Activated CD8-positive, alpha-beta memory T cell treated with anti-CD3 and anti-CD28 coated beads, Interleukin-2, amount 50 U/mL, for 24 hours (primary cell): ENCODE measurements around the gene SYNE2.
"Not testable (repeated sequence)": the region's sequence is repeated elsewhere in the genome, so short reads cannot be mapped to it uniquely, and the experiment has no call there.

Source experiments
- DNase-seq: peaks from one replicate; pipeline ENCODE4 v3.0.0-alpha.2; 2020; ENCODE audit errors: extremely low read depth

The SYNE2 gene

DNA sequence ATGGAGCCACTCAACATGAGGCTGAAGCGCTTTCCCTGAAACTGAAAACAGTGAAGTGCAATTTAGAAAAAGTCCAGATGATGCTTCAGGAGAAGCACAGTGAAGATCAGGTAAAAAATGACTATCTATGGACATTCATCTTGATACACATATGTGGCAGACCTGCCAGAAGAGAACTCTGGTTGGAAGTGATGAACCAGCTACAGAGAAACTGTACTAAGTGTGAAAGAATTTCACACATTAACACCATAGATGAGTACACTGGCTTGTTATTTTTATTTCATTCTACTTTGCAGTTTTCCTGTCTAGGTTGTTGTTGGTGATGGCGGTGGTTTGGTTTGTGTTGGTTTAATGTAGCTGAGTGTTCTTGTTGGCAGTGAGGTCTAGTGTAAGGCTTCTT is 266.7 kb downstream of the SYNE2 start:
- DNase-seq: no peak

DNA sequence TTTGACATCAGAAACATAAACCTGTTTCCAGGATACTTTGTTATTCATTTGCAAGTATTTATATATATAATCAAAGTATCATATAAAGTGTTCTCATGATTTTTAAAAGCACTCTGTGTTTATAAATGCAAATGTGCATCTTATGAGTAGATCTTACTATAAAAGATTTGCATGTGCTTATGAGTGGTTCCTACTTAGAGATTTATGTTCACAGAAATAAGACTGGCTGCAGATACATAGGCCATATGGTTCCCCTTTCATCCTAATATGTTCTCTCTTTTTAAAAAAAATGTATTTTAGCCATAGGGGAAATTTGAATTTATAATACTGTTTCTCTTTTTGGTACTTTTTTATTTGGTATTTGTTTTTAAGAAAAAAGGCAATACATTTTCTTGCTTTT is 267.2 kb downstream of the SYNE2 start:
- DNase-seq: no peak

DNA sequence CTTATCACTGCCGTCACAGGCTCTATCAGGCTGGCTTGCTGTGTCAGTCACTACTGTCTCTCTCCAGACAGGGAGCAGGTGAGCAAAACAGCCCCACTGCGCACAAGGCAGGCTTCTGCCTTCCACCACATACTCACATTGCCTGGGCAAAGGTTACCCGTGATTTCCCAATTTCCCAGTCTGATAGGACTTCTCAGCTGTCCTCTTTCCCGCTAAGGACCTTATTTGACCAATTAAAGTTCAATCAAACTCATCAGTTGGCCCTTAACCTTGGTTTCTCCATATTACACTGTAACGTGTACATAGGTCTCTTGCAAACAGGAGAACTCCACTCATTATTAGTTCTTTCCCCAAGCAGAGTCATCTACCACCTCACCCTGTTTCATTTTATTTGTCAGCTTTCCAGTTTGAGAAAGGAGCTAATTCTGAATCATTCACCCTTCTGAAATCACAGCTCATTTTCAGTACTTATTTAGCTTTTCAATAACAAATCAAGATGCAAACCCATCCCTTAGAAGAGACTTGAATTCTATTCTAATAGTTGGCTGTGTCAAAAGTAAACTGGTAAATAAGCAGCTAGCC is 270.5 kb downstream of the SYNE2 start:
- DNase-seq: no peak

DNA sequence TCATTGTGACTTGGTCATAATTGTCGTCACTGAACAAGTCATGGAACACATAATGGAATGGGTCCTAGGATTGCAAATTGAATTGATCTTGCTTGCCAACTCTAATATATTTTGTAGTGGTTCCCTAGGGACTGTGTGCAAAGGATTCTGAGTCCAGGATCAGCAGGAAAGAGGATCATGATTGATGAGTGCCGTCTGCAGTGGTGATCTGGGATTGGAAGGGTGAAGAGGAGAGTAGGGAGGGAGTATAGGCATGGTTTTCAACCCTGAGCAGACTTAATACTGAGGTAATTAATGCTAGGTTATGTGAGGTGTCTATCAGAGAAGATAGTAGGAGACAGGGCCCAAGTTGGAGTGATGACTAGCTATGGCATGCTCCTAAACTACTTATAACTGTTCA is 272.5 kb downstream of the SYNE2 start:
- DNase-seq: no peak

GRCh38 chr14:64126548-64126947 is 273.7 kb downstream of the SYNE2 start:
- no peak for DNase-seq

DNA sequence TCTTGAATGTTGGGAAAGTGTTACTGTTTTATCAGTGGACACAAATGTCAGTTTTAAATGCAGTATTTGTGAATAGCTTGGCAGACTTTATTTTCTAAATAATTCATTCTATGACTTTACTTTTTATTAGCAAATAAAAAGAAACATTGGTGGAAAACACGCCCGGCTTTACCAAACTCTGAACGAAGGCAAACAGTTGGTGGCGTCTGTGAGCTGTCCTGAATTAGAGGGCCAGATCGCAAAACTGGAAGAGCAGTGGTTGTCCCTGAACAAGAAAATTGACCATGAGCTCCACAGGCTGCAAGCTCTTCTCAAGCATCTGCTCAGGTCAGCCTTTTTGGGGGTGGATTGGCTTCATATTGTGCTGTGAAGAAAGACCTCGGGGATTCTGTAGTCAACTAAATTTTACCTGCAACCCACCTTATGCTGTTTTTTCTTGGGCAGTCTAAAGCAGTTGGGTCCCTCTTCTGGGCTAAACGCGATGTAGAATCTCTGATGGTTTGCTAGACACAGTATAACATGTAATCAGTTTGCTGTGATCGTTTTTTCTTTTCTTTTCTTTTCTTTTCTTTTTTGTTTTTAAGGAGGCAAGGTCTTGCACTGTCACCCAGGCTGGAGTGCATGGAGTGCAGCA is 285.0 kb downstream of the SYNE2 start:
- no peak for DNase-seq

DNA sequence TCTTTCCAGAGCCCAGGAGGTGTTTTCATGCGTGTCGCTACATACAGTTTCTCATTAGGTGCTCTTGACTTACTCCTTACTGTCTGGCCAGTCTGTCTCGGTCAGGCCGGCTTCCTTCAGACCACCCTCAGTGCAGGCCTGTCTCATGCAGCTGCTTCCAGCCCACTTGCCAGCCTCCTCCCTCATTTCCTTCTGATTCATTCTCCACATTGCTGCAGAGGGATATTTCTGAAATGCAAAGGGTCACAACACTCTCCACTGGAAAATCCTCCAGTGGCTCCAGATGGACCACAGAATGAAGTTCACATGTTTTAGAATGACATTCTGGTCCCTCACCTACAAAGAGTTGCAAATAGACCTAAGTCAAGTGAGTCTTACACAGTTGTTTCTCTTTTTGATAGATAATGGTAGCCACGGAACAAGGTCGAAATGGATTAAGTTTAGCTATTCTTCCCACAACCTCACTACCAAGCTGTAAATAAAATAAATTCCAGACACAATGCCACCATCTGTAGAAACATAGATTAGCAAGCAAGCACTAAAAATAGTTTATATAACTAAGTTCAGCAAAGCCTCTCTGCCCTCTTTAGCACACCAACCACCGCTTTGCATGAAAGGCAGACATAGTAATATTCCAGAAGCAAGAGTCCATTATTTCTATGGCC is 294.5 kb downstream of the SYNE2 start:
- DNase-seq: no peak

GRCh38 chr14:64149921-64150320 is 297.1 kb downstream of the SYNE2 start:
- DNase-seq: no peak

- DNase-seq: no peak
Measured at GRCh38 chr14:64158608-64159007, 305.8 kb downstream of the SYNE2 start.

GRCh38 chr14:64159588-64159987 is 306.8 kb downstream of the SYNE2 start:
- no peak for DNase-seq

- no peak for DNase-seq
Measured at GRCh38 chr14:64170181-64170580, 317.4 kb downstream of the SYNE2 start.

- no peak for DNase-seq
Measured at GRCh38 chr14:64174922-64175782, 322.3 kb downstream of the SYNE2 start.

DNA sequence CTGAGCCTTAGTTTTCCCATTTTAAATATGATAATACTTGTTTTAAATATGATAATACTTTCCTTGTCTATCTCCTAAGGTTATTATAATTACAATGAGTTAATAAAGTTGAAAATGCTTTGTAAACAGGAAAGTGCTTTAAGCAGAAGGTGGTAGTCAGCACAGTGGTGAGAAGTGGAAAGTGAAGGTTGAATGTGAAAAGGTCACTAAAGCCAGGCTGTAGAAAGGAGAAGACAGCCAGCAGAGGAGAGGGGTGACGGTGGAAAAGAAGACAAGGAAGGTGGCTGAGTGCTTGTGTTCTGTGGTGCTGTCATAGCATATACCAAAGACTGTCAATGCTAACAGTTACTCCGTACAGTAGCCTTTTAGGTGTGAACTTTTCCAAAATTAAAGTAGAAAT is 323.5 kb downstream of the SYNE2 start:
- DNase-seq: no peak

DNA sequence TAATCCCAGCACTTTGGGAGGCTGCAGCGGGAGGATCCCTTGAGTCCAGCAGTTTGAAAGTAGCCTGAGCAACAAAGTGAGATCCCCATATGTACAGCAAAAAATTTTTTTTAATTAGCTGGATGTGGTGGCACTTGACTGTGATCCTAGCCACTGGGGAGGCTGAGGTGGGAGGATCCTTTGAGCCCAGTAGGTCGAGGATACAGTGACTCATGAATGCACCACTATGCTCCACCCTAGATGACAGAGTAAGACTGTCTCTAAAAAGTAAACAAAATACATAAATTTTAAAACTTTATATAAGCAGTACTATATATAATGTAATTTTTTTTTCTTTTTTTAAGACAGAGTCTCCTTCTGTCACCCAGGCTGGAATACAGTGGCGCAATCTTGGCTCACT is 326.0 kb downstream of the SYNE2 start:
- no peak for DNase-seq

- not testable (repeated sequence) for DNase-seq
Measured at GRCh38 chr14:64182908-64183307, 330.1 kb downstream of the SYNE2 start.

- no peak for DNase-seq
Measured at GRCh38 chr14:64184103-64184729, 331.4 kb downstream of the SYNE2 start.

DNA sequence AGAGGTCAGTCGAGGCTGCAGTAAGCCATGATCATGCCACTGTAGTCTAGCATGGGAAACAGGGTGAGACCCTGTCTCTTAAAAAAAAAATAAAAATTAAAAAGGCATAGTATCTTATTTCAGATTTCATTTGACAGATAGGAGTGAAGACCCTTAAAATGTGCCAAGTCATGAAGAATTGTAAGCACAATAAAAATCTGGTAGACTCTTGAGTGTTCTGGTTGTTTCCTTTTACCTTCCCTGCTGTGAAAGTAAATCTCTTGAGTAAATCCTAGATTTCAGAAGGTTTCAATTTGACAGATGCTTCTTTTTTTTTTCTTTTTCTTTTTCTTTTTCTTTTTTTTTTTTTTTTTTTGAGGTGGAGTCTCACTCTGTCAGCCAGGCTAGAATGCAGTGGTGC is 332.4 kb downstream of the SYNE2 start:
- no peak for DNase-seq

GRCh38 chr14:64186231-64187129 is 333.7 kb downstream of the SYNE2 start:
- DNase-seq: no peak

DNA sequence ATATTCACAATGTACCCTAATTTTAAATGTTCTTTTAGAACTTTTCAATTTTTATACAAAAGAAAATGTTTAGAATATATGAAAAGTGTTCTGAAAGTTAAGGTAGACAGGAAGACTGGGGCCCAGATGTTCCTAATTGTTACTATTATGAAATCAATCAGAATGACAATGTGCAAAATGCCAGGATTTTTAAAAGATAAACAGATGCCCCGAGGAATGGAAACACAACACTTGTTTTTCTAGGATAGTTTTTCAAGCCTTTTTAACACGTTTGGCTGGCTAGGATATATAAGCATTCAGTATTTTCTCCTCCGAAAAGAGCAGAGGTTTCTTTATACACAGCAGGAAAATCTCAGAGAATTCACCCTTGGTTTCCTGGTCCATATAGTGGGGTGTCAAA is 334.5 kb downstream of the SYNE2 start:
- DNase-seq: no peak

DNA sequence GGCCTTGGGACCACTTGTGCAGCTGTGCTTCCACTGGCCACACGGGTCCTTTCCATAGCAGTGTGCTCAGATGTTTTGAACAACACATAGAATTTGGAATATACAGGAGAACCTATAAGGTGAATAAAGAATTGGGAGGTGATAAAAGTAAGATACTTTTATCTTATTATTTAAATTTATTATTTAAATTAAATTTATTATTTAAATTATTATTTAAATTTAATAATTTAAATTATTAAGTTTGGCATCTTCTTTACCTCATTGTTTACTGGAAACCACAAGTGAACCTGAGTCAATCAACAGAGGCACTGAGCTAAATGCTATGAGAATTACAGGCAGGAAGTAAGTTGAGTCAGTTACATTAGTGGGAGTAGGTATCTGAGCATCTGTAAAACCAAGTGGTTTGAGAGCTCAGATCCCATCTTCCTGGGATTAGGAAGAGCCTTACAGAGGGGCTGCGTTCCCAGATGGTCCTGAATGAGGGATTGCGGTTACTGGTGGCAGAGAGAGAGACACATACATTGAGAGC is 338.2 kb downstream of the SYNE2 start:
- DNase-seq: no peak

DNA sequence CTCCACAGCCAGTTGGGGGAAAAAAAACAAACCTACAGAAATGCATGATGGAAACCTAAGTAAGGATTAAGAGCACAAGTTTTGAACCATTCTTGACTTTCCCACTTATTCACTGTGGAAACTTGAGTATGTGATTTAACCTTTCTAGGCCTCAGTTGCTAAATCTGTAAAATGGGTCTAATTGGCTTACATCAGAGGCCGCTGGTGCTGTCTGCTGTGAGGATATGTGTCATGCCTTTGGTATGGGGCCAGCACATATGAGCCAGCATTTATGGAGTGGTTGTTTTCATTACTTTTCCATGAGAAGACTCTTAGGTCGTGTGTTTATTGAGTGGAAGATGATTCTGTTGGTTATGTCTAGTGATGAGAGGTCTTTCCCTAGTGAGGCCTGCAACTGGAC is 339.0 kb downstream of the SYNE2 start:
- DNase-seq: no peak
